Prostate gland (tissue), 2 donors: Measurements from ENCODE around the gene COMT. TPM values are rescaled to one million over a fixed set of nuclear protein-coding genes. Genes with fewer than 3 reads are reported as not detected.

Experiments
- DNase-seq: peaks from one replicate; pipeline ENCODE4 v3.0.0-alpha.2; 2019; ENCODE audit warnings: low spot score
- H3K27ac ChIP-seq, 2 donors: fragments of 200-600 bp; sonication (generic); 2 replicates each; pipeline ENCODE4 v1.5.1; 2017 to 2019
- H3K27me3 ChIP-seq: fragments of 200-600 bp; sonication (generic); replicated peaks from 2 replicates; pipeline ENCODE4 v1.5.1; 2019; ENCODE audit not compliant: insufficient read depth
- H3K36me3 ChIP-seq, 2 donors: fragments of 200-600 bp; sonication (generic); 1 replicate in 1 of 2; 2 replicates in 1 of 2; pipeline versions ENCODE4 v1.5.1 to v1.8.1; 2017 to 2019
- H3K4me1 ChIP-seq: fragments of 200-600 bp; sonication (generic); replicated peaks from 2 replicates; pipeline ENCODE4 v1.5.1; 2019
- H3K4me3 ChIP-seq, 2 donors: fragments of 200-600 bp; sonication (generic); 2 replicates each; pipeline ENCODE4 v1.5.1; 2017 to 2019
- H3K9me3 ChIP-seq: fragments of 200-600 bp; sonication (generic); 2 replicates; pipeline ENCODE4 v1.5.1; 2017
- POLR2A ChIP-seq: fragments of 450-650 bp; IDR thresholded peaks from one replicate; pipeline ENCODE4 v1.6.1; 2016; ENCODE audit warnings: antibody characterized with exemption, mild to moderate bottlenecking
- POLR2AphosphoS5 ChIP-seq: sonication (generic); formaldehyde crosslinking; IDR thresholded peaks from one replicate; pipeline ENCODE4 v1.6.1; 2017; ENCODE audit warnings: antibody characterized with exemption
- WGBS: methylation state at CpG from one replicate; pipeline ENCODE4 v1.1.5; 2018; 5-methylcytosine and 5-hydroxymethylcytosine counted together
- intact Hi-C: fragments of 100-400 bp; cut with DNase I; formaldehyde crosslinking; loops from one replicate; pipeline ENCODE4 v1.14.2; 2022
- total RNA-seq, 2 donors: library from RNA; depleted of rRNA; stranded (reverse); fragments of >200 nt; gene quantifications; one replicate each; pipeline ENCODE4 v1.1.0, GENCODE V29; 2016
- TF ChIP-seq, protein P1 (sequence below), 4 experiments: fragments of 200-600 bp in 2 of 4; fragments of 450-650 bp in 2 of 4; sonication (generic) in 2 of 4; IDR thresholded peaks; 1 replicate in 3 of 4; 2 replicates in 1 of 4; pipeline ENCODE4 v1.5.1; 2016 to 2019; ENCODE audit warnings: antibody characterized with exemption in 4 of 4, mild to moderate bottlenecking in 2 of 4, moderate library complexity in 2 of 4

Gene COMT
- total RNA-seq, 2 donors from 2014 or later, result 456 to 513 TPM

DNA sequence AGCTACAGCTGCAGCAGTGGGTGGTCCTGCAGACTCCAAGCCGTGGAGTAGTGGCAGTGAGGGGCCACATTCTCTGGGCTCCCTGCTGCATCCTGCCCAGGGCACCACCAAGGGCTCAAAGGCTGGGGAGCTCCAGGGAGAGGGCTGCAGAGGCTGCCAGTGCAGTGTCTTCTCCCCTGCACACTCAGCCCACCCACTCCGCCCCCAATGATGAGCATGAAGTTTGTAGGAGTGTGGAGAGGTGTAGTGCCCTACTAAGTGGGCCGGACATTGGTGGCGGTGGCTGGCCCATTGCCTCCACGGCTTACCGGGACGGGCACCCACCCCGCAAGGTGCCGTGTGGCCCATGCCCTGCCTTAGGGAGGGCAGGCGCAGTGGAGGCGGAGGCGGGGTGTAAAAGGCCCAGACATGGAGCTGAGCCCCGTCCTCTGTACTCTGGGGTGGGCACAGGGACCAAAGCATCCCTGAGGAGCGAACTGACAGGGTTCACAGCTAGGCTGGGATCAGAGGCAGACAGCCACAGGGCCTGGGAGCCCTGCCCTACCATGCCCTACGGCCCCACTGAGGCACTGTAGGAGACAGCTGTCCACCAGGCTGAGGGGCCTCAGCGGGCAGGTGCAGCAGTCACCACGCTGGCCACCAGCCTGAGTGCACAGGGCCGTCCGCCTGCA lies 56.1 kb downstream of the COMT start:
- H3K36me3 ChIP-seq, result no peaks in the 10 kb centered on the region
- H3K27me3 ChIP-seq, result no peaks in the 10 kb centered on the region
- no peak for TF ChIP-seq POLR2A
- H3K4me1 ChIP-seq, result peaks cover 3% of the 10 kb centered on the region
- 88% methylated on average over 12 of the region's 19 CpGs for WGBS
- intact Hi-C loops, result no loop called here
- DNase-seq, result no peak
- no peak overlapping the region for H3K4me3 ChIP-seq
- H3K27ac ChIP-seq, result no peak overlapping the region
- H3K9me3 ChIP-seq, result no peaks in the 10 kb centered on the region

DNA sequence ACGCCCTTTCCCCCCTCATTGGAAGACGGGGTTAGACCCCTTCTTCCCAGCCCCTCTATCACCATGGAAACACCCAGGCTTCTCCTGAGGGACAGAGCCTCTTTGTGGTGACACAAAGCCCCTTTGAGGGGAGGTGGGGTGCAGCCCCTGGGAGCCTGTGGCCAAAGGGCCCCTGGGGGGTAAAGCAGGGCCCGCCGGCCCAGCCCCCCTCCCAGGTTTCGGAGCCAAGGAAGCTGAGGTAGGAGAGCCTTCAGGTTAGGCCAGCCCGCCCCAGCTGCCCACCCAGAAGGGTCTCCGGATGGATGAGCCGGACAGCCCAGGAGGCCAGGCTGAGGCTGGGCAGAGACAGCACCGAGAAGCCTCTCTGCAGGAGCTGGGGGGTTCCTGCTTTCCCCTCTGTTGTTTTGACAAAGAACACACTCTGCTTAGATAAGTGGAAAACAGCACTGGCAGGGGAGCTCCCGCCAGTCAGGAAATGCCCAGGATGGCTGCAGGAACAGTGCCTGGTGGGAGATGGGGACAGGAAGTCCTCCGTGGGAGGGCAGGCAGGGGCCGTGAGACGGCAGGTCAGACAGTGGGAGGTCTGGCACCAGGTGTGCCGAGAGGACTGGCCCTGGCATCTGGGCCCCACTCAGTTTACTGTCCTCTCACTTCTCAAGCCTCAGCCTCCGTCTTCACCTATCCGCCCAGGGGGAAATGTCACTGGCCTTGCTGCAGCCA lies 56.8 kb downstream of the COMT start:
- TF ChIP-seq, protein P1, sequence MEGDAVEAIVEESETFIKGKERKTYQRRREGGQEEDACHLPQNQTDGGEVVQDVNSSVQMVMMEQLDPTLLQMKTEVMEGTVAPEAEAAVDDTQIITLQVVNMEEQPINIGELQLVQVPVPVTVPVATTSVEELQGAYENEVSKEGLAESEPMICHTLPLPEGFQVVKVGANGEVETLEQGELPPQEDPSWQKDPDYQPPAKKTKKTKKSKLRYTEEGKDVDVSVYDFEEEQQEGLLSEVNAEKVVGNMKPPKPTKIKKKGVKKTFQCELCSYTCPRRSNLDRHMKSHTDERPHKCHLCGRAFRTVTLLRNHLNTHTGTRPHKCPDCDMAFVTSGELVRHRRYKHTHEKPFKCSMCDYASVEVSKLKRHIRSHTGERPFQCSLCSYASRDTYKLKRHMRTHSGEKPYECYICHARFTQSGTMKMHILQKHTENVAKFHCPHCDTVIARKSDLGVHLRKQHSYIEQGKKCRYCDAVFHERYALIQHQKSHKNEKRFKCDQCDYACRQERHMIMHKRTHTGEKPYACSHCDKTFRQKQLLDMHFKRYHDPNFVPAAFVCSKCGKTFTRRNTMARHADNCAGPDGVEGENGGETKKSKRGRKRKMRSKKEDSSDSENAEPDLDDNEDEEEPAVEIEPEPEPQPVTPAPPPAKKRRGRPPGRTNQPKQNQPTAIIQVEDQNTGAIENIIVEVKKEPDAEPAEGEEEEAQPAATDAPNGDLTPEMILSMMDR (IDR thresholded peaks at IDR 0.05), result no peak
- no peak for TF ChIP-seq POLR2AphosphoS5
- no peak for TF ChIP-seq POLR2A
- H3K36me3 ChIP-seq, result no peaks in the 10 kb centered on the region
- peaks cover 3% of the 10 kb centered on the region for H3K4me1 ChIP-seq
- intact Hi-C loops, result no loop called here
- H3K27me3 ChIP-seq, result no peaks in the 10 kb centered on the region
- DNase-seq, result no peak
- whole genome bisulfite sequencing, result 75% methylated on average over 11 of the region's 16 CpGs
- no peak overlapping the region for H3K4me3 ChIP-seq
- H3K27ac ChIP-seq, result no peak overlapping the region
- no peaks in the 10 kb centered on the region for H3K9me3 ChIP-seq

DNA sequence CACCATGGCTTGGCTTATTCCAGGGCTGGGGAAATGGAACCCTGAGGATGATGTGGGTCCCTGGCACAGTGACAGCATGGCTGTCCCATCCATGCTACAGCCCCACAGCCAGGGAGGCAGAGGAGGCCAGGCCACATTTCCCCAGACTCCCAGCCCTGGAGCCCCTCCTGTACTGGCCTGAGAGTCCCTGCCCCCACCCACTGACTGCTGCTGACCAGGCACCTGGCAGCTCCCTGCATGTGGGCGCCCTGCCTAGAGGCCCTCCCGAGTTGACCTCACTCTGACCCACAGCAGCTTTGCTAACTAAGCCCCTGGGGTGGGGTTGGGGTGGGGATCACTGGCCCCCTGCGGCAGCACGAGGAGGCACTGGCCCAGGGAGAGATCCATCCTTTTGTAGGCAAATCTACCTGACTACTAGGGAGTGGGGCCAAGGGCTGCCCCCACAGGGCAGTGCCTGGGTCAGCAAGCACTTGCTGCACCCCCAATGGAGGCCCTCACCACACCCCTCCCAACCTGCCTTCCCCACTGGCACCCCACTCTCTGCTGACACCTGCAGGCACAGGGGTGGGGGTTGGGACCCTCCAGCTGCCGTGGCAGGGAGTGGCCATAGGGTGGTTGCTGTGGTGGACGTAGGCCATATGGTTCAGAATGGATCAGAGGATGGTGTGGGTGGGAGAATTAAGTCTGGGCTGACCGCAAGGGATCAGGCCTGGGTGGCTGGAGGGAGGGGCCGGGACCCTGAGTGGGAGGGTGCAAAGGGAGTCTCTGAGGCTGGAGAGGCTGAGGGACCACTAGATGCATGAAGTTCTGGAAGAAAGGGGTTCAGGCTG lies 57.6 kb downstream of the COMT start:
- no peak for TF ChIP-seq POLR2A
- TF ChIP-seq, protein P1 (IDR thresholded peaks at IDR 0.05), result no peak
- TF ChIP-seq POLR2AphosphoS5, result no peak
- WGBS, result 71% methylated on average over 8 of the region's 8 CpGs
- no peak for DNase-seq
- Histone ChIP-seq H3K36me3 (no peaks in the 10 kb centered on the region), H3K9me3 (no peaks in the 10 kb centered on the region), H3K4me1 (peaks cover 3% of the 10 kb centered on the region), H3K27ac (no peak overlapping the region), H3K4me3 (no peak overlapping the region), H3K27me3 (no peaks in the 10 kb centered on the region)
- intact Hi-C loops, result no loop called here

DNA sequence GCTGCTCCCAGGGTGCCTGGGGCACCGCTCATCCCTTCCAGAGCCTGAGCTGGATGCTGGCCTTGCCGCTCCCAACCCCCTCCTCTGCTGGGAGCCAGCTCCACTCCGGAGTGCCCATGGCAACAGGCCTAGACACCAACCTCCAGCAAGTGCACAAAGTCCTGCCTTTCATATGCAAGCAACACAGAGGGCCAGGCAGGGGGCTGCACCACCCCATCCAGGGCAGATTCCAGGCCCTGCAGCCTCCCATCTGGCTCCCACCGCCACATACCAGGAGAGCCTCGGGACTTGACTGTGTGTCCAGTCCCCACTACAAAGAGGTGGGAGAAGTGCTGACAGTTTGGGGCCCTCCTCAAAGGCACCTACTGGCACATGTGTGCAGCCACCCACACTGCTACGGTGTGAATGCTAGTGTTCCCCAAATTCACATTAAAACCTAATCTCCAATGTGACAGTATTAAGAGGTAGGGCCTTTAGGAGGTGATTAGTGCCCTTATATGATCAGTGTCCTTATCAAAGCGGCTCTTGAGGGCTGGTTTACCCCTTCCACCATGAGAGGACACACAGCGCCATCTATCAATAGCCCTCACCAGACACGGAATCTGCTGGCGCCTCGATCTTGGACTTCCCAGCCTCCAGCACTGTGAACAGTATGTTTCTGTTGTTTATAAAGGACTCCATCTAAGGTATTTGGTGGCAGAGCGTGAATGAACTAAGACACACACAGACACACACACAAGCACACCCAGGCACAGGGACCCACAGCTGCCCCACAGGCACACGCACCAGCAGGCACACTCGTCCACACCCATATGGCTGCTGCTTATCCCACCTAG lies 58.9 kb downstream of the COMT start:
- H3K27ac ChIP-seq, result no peak overlapping the region
- H3K4me3 ChIP-seq, result no peak overlapping the region
- TF ChIP-seq POLR2AphosphoS5 (no peak), POLR2A (no peak)
- TF ChIP-seq, protein P1 (IDR thresholded peaks at IDR 0.05), result no peak
- intact Hi-C loops, result no loop called here
- no peak for DNase-seq
- peaks cover 3% of the 10 kb centered on the region for H3K4me1 ChIP-seq
- no peaks in the 10 kb centered on the region for H3K9me3 ChIP-seq
- H3K36me3 ChIP-seq, result no peaks in the 10 kb centered on the region
- H3K27me3 ChIP-seq, result no peaks in the 10 kb centered on the region
- 83% methylated on average over 13 of the region's 14 CpGs for WGBS
